TTC549 (cell line): ENCODE measurements around the gene EARS2.
"Not testable (repeated sequence)": the region's sequence is repeated elsewhere in the genome, so short reads cannot be mapped to it uniquely, and the experiment has no call there.

Experiments used
- FAIRE-seq: peaks from 2 replicates; lab custom pipeline; 2012; peaks lifted over from hg19 to GRCh38; lab: Jason Lieb, UNC

Gene EARS2

DNA sequence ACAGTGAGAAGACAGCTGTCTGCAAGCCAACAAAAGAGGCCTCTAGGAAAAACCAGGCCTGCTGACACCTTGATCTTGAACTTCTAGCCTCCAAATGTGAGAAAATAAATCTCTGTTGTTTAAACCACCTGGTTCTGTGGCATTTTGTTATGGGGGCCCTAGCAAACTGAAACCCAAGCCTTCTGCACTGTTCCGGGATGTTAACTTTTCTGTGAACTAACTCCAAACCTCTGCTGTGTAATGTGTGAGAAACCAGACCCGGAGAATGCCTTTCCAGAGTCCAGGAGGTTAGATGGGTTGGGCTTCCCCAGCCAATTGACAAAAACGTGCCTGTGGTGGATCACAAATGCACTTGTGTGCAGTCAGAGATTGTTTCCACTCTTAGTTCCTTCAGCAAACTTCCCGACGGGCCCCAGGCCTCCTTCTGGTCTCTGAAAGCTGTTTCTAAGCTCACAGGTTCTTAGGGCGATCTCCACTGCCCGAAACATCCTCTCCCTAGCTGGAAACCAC lies 33.2 kb downstream of the EARS2 start:
- no peak for FAIRE-seq

DNA sequence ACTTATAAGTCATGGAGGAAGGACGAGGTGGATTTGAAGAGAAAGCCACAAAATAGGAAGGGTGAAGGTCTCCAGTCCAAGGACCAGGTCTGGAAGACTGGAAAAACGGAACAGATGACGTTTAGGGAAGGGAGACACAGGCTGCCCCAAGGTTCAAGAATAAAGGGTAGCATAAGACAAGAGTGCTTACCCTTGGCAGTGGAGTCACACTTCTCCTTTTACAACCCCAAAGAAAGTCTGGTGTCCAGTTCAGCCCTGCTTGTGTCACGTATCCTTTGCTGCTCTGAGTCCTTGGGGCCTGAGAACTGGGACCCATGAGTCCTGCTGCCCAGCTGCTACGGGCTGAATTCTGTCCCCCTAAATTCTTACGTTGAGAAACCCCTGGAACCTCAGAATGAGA lies 33.8 kb downstream of the EARS2 start:
- FAIRE-seq, result no peak

DNA sequence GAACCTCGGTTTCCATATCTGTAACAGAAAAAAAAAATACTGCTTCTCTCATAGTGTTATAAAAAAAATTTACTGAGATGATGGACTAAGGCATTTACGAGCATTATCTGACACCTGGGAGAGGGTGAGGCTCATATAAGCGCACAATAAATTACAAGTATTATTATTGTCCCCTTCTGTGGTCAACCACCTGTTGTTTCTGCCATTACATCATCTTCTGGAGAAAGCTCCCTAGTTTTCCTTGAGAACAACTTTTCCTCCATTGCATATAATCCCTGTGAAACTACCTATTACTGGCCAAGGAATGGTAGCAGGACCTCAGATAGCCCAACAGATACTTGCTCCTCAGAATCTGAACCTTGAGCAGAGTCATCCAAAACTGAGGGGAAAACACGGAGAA lies 35.2 kb downstream of the EARS2 start:
- FAIRE-seq, result no peak

DNA sequence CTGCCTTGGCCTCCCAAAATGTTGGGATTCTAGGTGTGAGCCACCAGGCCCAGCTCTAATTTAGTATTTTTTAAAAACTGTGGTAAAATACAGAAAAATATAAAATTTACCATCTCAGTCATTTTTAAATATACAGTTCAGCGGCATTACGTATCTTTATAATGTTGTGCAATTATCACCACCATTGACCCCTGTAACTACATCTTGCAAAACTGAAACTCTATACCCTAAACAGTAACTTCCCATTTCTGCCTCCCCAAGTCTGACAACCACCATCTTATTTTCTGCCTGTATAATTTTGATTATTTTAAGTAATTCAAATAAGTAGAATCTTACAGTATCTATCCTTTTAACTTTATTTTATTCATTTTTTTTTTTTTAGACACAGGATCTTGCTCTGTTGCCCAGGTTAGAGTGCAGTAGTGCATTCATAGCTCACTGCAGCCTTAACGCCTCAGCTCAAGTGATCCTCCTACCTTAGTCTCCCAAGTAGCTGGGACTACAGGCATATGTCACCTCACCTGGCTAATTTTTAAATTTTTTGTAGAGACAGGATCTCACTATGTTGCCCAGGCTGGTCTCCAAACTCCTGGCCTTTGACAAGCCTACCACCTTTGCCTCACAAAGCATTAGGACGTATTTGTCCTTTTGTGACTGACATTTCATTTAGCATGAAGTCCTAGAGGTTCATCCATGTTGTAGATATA lies 36.0 kb downstream of the EARS2 start:
- FAIRE-seq, result no peak

DNA sequence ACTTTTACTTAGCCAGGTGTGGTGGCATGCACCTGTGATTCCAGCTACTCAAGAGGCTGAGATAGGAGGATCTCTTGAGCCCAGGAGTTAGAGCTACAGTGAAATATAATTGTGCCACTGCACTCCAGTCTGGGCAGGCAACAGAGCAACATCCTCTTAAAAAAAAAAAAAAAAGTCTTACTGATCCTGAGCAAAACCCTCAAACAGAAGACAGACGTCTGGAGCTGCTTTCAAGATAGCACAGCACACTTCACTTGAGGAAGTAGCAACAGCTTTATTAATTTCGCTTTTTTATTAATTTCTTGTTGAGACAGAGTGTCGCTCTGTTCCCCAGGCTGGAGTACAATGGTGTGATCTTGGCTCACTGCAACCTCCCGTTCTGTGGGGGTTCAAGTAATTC lies 36.6 kb downstream of the EARS2 start:
- FAIRE-seq, result no peak

DNA sequence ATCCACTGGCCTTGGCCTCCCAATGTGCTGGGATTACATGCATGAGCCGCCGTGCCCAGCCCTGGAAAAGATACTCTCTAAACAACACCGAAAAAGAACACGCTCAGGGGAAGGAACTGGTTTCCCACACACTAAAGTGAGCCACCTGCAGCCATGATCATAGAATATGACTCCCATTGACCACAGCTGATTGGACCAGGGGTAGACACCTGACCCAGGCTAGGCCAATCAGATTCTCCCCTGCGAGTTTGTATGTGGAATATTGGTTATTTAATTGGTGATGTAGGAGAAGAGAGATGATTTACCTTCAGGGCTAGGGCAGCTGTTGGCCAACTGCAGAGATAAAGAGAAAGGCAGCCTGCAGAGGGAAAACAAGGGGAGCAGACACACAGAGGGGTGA lies 37.9 kb downstream of the EARS2 start:
- no peak for FAIRE-seq

DNA sequence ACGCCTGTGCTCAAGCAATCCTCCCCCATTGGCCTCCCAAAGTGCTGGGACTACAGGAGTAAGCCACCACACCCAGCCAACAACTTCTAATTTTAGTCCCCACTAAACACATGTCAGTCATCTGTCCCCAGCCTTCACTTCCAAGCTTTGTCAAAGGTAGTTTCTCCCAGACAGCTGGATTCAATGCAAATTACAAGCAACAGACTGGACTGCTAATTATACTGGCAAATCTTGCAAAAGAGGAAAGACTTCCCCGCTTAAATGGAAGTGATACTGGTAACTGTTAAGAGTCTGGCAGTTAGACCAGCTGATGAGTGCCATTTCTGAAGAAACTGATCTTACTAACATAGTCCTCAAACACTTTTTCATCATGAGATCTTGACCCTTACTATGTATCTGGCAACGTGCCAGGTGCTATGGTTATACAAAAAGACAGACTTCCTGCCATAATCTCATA lies 38.7 kb downstream of the EARS2 start:
- no peak for FAIRE-seq

DNA sequence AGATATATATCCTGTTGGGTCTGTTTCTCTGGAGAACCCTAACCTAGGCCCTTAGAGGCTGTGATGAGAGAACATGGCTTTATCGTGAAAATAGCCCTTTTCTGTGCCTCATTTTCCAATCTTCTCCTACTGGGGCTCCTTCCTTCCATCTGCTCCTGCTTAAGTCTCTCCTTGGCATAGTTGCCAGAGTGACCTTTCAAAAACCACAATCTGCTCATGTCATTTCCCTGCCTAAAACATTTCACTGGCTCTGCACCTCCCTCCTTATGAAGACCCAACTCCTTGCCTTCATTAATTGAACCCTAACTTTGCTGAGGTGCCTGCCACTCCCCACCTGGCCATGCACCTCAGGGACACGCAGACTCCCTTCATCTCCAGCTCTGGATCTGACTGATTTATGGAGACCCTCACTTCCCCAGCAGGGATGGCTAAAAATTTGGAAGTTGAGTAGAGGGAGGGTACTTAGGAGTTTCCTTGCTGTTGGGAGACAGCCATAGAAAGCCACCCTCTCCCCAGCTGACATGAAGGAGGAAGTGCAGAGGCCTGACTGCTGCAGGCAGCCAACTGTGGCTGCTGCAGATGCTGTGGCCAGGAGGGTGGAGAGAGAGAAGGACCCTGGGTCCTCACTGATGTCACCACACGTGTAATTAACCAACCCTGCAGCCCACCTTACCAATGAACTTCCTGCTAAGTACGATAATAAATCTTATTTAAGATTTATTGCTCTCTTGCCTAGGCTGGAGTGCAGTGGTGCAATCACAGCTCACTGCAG lies 40.6 kb downstream of the EARS2 start:
- FAIRE-seq, result no peak

DNA sequence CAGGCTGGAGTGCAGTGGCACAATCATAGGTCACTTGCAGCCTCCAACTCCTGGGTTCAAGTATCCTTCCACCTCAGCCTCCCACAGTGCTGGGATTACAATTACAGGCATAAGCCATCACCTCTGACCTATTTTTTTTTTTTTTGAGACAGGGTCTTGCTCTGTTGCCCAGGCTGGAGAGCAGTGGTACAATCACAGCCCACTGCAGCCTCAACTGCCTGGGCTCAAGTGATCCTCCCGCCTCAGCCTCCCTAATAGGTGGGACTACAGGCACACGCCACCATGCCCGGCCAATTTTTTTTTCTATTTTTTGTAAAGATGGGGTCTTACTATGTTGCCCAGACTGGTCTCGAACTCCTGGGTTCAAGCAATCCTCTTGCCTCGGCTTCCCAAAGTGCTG lies 41.3 kb downstream of the EARS2 start:
- no peak for FAIRE-seq

DNA sequence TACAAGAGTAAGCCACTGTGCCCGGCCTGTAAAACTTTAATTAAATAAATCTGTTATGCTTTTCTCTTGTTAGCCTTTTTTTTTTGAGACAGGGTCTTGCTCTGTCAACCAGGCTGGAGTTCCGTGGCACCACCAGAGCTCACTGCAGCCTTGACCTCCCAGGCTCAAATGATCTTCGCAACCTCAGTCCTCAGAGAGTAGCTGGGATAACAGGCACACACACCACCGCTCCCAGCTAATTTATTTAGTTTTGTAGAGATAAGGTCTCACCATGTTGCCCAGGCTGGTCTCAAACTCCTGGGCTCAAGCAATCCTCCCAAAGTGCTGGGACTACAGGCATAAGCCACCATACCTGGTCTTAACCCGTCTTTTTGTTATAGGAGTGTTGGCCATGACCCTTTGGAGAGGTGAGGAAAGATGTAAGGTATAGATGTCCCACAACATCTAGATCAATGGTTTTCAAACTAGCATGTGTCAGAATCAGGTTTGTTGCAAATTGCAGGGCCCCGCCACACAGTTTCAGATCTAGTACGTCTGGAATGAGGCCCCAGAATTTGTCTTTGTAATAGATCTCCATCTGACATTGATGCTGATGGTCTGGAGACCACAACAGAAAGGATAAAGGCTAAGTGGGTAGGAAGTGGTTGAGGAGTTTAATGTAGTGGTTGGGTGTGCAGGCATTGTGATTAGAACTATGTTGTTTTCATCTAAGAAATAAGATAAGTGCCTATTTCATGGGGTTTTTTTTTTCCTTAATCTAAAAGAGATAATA lies 42.6 kb downstream of the EARS2 start:
- no peak for FAIRE-seq

DNA sequence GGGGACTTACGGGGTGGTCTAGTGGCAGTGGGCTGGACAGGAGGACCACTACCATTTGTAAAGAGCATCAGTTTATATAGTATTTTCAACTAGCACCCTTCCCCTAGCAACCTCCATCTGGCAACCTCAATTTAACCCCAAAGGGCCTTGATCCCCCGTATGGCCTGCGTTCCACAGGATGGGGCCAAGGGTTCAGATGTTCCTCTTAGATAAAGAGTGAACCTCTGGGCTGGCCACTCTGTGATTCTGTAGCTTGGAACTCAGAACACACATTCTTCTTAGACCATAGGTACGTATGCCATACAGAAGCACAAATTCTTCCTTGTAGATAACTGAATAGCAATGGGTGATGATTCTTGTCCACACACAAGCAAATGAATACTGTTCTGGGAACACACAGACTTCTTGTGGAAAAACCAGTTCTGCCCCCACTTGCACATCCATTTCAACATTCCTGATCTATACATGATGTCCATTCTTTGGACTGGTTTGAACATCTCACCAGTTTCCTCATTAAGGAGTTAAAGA lies 44.9 kb downstream of the EARS2 start:
- no peak for FAIRE-seq

DNA sequence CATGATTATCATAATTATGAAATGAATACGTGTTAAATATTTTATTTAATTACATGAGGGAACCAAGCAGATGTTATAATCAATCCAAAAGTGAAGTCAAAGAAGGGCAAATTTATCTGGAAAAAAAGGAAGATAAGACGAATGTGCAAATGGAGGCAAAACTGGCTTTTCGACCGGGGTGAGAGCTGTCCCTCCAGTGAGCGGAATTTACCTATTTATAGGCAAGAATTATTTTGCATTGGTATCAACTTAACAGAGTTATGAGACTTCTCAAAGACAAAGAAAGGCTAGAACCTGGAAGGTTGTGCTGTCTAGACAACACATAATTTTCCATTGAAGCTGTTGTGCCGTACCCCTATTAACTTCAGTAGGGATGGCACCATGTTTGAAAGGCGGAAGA lies 45.4 kb downstream of the EARS2 start:
- no peak for FAIRE-seq

DNA sequence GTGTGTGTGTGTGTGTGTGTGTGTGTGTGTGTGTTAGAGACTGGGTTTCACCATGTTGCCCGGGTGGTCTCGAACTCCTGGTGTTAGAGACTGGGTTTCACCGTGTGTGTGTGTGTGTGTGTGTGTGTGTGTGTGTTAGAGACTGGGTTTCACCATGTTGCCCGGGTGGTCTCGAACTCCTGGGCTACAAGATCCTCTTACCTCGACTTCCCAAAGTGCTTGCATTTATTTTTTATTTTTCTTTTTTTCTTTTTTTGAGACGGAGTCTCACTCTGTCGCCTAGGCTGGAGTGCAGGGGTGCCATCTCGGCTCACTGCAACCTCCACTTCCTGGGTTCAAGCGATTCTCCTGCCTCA lies 46.3 kb downstream of the EARS2 start:
- FAIRE-seq, result not testable (repeated sequence)

DNA sequence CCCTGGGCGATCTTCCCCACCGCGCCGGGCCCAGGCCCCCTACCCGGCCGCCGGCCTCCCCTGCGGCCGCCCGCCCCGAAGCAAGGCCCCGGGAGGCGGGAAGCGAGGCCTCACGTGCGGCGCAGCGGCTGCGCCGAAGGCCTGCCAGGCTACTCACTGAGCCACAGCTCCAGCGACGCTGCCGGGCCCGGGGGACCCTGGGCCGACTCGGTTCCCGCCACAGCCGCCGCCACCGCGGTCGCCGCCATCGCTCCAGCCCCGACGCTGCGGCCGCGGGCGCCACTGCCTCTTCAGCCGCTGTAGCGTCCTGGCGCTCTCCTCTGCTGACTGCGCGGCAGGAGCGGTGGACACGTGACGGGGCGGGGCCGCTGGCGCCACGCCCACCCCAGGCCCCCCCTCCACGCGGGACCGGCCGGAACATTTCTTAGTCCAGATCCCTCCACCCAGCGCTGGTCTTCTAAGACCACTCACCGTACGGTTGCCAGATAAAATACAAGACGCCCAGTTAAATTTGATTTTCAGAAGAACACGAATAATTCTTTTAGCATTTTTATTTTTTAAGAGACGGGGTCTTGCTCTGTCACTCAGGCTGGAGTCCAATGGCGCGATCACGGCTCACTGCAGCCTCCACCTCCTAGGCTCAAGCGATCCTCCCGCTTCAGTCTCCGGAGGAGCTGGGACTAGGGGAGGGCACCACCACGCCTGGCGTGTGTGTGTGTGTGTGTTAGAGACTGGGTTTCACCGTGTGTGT lies 46.8 kb downstream of the EARS2 start, which contains the start of gene GGA2:
Gene GGA2, minus strand, starts transcription at position 331 of the 751 bp plus-strand sequence. Its CDS starts 83 bp downstream, at position 248.
- no peak for FAIRE-seq

DNA sequence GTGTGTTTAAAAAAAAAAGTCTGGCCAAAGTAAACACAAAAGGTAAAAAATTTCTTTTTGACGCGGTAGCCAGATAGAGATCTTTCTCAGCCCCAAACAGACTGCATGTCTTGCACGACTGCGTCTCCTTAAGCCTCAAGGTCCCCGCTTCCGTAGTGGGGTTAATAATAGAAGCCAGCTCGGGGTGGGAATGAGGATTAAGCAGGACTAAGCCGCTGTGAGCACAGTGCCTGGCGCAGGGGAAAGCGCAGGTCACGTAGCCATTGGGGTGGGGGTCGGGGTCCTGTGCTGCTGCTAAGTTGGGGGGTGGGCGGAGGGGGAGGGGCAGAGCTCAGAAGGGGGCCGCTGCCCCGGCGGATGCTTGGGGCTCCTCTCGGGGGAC lies 47.4 kb downstream of the EARS2 start:
- no peak for FAIRE-seq

DNA sequence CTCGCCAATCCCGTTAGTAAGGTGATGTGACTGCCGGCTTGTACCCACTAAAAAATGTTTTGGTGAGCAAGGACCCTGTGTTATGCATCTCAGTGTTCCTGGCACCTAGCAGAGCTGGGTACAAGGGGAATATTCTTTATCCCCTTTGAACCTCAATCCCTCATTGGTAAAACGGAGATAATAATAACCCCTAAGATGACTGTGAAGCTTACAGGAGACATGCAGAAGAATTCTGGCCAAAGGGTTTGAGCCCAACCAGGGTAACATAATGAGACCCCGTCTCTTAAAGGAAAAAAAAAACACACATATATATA lies 47.8 kb downstream of the EARS2 start:
- no peak for FAIRE-seq

DNA sequence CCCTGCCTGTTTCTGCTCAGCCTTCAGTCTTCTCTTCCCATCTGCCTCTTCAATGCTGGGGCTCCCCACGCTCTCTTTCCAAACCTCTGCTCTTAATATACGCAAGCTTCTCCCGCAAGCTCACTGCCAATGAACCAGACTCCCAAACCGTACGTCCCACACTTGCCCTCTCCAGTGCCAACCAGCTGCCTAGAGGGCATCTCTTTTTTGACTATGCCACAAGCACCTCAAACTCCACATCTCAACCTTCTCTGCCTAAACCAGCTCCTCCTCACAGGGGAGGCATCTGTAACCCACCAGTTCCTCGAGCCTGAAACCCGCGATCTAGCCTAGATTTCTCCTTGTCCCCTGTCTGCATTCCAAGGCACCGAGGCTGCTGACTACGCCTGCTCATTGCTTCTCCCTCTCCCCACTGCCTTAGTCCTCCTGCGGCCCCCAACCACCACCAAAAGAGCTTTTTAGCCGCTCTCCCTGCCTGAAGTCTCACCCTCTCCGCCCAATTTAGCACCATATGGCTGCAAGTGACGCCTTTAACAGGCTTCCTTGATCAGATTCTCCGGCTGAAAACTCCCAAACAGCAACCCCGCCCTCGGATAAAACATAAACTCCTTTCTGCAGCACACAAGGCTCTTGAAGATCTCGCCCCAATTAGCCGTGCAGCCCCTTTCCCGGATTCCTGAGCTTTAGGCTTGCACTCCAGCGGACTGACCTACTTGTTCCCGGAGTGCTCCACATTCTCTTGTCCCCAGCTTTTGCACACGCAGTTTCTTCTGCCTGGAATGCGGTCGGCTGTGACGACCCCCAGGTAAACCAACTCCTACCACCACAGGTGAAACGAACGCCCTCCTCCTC lies 48.3 kb downstream of the EARS2 start:
- no peak for FAIRE-seq

DNA sequence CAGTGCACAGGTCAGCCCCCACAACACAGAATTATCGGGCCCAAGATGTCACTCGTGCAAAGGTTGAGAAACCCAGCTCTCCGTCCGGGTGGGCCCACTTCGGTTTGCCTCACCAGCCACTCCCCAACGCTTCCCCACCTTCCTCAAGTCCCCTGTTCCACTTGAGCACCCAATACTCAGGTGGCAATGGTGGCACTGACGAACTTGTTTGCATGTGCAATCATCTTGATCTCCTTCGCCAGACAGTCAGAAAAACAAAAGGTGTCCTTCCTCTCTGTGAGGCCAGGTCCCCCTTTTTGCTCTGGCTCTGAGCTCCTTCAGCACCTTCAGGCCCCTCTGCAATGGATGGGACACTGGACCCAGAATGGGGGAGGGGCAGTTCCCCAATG lies 50.5 kb downstream of the EARS2 start:
- FAIRE-seq, result no peak

DNA sequence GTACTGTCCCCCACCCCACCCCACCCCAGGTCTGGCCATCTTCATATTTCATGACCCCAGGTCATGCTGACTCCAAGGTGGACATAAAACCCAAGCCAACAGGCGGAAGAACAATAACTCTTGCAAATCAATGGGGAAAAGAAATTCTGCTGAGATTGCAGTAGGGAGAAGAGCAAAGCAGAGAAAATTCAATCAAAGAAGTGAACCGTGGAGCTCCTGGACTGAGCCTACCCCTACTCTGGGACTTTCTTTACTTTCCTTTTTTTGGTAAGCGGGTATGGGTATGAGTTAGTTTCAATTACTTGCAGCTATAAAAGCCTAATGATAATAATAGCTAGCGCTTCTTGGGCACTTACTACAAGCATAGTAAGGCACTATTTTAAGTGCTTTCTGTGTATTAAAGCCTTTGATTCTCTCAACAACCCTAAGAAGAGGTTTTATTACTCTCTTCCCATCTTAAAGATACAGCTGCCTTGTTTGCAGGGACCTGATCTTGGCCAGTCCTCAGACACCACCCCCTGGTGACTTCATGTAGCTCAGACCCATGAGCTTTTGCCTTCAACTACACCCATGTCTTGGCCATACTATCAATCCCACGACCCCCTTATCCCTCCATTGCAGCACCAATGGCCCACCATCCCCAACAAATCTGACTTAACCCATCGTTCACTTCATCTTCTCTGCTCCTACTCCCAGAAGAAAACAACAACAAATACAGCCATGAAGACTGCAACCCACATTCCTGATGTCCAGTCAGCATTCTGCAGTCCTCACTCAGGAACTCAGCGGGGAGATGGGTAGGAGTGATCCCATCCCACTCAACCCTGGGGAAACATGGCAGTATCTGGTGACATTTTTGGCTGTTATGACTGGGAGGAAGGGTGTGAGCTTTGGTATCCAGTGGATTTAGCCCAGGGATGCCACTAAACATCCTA lies 51.2 kb downstream of the EARS2 start:
- no peak for FAIRE-seq

DNA sequence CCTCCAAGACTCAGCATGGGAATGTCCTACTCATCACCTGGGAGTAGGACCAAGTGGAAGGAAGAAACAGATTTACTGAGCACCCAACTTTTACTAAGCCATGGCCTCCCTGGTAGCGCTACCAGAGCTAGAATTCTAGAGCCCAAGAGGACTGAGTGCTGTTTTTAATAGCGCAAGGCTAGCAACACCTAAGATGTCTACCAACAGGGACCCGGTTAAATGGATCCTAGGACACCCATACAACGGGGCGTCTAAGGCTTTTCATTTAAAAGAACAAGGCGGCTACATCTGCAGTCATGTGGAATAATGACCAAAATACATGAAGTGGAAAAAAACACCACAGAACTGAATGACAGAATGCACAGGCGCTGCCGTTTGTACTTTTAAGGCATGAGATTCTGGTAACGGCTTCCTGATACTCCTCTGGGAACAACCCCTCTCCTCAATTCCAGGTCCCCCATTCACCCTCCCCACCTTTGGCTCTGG lies 51.9 kb downstream of the EARS2 start:
- FAIRE-seq, result no peak
